ENCODE results near the gene SPRED2.

Gene SPRED2

DNA sequence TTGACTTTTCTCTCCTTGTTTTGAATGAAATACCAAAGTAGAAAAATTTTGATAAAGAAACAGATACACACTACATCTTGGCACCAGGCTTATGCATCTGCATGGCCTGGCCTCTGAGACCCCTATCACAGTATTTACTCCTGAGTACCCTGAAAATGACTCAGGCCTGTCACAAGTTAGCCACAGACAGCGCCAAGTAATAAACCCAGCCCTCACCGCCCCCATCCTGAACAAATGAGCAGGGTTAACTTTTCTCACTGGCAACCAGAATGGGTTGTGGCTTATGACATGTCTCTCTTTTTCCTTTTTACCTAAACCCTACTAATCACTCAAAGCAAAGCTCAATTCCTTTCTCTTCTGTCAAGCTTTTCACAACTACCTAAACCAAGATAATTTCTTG lies 35.3 kb downstream of the SPRED2 start:
- Histone ChIP-seq H3K79me2 (peaks cover 66% of the 10 kb centered on the region), H2AFZ (no peak overlapping the region), H3K4me2 (ENCODE audit: low read length) (no peak overlapping the region), H3K4me1 (peaks cover 8% of the 10 kb centered on the region), H3K27ac (no peak overlapping the region), H3K36me3 (ENCODE audit: control insufficient read depth, insufficient read depth, low read length) (no peaks in the 10 kb centered on the region), H3K9me3 (ENCODE audit: control insufficient read depth, low read length) (no peaks in the 10 kb centered on the region), H3K27me3 (ENCODE audit: control insufficient read depth, insufficient read depth, low read length) (no peaks in the 10 kb centered on the region), H3K4me3 (ENCODE audit: low read depth, low read length) (no peak overlapping the region), H3K9ac (no peak overlapping the region)
- TF ChIP-seq, protein P1, sequence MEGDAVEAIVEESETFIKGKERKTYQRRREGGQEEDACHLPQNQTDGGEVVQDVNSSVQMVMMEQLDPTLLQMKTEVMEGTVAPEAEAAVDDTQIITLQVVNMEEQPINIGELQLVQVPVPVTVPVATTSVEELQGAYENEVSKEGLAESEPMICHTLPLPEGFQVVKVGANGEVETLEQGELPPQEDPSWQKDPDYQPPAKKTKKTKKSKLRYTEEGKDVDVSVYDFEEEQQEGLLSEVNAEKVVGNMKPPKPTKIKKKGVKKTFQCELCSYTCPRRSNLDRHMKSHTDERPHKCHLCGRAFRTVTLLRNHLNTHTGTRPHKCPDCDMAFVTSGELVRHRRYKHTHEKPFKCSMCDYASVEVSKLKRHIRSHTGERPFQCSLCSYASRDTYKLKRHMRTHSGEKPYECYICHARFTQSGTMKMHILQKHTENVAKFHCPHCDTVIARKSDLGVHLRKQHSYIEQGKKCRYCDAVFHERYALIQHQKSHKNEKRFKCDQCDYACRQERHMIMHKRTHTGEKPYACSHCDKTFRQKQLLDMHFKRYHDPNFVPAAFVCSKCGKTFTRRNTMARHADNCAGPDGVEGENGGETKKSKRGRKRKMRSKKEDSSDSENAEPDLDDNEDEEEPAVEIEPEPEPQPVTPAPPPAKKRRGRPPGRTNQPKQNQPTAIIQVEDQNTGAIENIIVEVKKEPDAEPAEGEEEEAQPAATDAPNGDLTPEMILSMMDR (IDR thresholded peaks at IDR 0.05): no peak

DNA sequence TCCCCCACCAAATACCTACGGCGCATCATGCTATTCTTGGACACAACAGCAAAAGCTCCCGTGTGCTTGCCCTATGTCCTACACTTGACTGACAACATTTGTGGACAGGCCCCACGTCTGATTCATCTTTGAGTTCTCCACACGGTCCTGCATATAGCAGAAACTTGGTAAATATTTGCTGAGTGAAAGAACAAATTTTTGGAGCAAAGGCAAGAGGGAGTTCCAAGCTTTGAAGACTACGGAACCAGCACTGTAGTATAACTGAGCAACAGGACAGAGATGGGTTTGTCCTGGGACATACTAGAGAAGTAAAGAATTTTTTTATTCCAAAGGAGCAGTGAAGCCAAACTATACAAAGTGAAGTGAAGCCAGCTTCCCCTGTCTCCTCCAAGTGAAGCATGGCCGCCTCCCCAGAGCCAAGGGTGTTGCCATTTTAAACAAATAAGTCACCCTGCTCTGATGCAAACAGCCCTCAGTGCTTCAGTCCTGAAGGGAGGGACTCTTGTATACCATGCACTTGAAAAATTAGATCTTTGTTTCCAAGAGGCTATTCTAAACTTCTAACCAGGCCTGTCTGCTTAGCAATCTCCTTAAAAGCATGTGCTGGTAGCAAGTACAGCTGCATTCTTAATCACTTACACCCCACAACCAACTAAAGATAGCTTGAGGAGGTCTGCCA lies 35.9 kb downstream of the SPRED2 start:
- Histone ChIP-seq H3K4me1 (peaks cover 8% of the 10 kb centered on the region), H3K9me3 (ENCODE audit: control insufficient read depth, low read length) (no peaks in the 10 kb centered on the region), H3K27ac (no peak overlapping the region), H3K79me2 (peaks cover 66% of the 10 kb centered on the region), H3K4me2 (ENCODE audit: low read length) (no peak overlapping the region), H3K36me3 (ENCODE audit: control insufficient read depth, insufficient read depth, low read length) (no peaks in the 10 kb centered on the region), H3K9ac (no peak overlapping the region), H3K27me3 (ENCODE audit: control insufficient read depth, insufficient read depth, low read length) (no peaks in the 10 kb centered on the region), H3K4me3 (ENCODE audit: low read depth, low read length) (no peak overlapping the region), H2AFZ (no peak overlapping the region)
- TF ChIP-seq, protein P1 (IDR thresholded peaks at IDR 0.05): no peak

DNA sequence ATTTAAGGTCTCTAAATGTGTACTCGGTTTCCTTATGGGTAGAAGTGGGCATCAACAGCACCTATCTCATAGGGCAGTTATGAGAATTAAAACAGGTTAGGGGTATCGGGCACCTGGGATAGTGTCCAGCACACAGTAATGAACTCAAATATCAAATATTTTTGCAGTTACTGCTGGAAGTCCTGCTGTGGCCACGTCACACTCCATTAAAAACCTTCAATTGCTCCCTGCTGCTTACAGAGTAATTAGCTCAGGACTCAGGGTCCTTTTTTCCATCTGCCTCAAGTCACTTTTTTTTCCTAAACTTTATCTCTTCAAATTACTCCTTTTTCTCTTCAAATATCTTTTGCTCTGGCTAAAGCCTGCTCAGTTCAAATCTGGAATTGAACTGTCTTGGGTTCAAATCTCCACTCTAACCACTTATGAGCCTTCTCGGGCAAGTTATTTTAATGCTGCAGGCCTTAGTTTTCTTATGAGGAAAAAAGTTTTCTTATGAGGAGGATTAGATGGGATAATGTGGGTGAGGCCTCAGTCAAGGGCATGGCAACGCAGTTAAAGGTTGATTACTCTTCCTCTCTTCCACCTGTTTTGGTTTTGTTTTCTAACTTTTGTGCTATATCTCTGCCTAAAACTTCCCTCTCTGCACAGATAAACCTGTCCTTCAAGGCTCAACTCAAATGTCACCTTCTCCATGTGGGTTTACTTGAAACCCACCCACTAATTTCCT lies 36.6 kb downstream of the SPRED2 start:
- no peak overlapping the region for H3K9ac ChIP-seq
- no peak overlapping the region for H3K27ac ChIP-seq
- no peak overlapping the region for H3K4me2 ChIP-seq (ENCODE audit: low read length)
- no peaks in the 10 kb centered on the region for H3K9me3 ChIP-seq (ENCODE audit: control insufficient read depth, low read length)
- H3K79me2 ChIP-seq: peaks cover 60% of the 10 kb centered on the region
- no peak overlapping the region for H2AFZ ChIP-seq
- no peaks in the 10 kb centered on the region for H3K27me3 ChIP-seq (ENCODE audit: control insufficient read depth, insufficient read depth, low read length)
- peaks cover 8% of the 10 kb centered on the region for H3K4me1 ChIP-seq
- no peak overlapping the region for H3K4me3 ChIP-seq (ENCODE audit: low read depth, low read length)
- no peaks in the 10 kb centered on the region for H3K36me3 ChIP-seq (ENCODE audit: control insufficient read depth, insufficient read depth, low read length)
- TF ChIP-seq, protein P1 (IDR thresholded peaks at IDR 0.05): no peak

DNA sequence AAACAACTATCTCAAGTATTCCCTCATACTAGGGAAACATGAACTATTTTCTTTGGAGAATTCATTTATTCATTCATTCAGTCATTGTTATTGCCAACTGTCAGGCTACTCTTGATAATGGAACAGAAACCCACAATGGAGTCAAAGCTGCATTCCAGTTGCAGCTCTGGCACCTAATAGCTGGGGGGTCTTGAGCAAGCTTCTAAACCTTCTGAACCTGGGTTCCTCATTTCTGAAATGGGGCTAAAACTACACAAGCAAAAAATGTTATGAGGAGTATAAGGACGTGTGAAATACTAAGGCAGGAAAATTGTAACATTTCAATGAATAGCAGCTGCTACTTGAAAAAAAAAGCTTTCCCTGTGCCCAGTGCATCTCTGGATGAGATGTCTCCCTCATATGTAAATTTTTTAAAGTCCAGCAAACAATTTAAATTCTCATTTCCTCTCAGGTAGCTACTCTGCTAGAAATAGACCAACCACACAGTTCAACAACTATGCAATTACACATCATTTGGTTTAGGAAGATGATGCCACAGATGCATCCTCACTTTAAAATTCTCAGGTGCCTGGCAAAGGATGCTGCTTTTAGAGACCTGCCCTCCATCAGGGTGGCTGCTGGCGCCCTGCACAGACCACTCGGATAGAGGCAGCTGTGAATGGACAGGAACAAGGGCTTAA lies 38.5 kb downstream of the SPRED2 start:
- H3K36me3 ChIP-seq (ENCODE audit: control insufficient read depth, insufficient read depth, low read length): no peaks in the 10 kb centered on the region
- no peak overlapping the region for H3K4me3 ChIP-seq (ENCODE audit: low read depth, low read length)
- no peak overlapping the region for H2AFZ ChIP-seq
- H3K79me2 ChIP-seq: peaks cover 59% of the 10 kb centered on the region
- no peaks in the 10 kb centered on the region for H3K9me3 ChIP-seq (ENCODE audit: control insufficient read depth, low read length)
- H3K4me2 ChIP-seq (ENCODE audit: low read length): no peak overlapping the region
- H3K9ac ChIP-seq: no peak overlapping the region
- TF ChIP-seq, protein P1 (IDR thresholded peaks at IDR 0.05): no peak
- no peak overlapping the region for H3K27ac ChIP-seq
- H3K27me3 ChIP-seq (ENCODE audit: control insufficient read depth, insufficient read depth, low read length): no peaks in the 10 kb centered on the region
- peaks cover 8% of the 10 kb centered on the region for H3K4me1 ChIP-seq

Data from parathyroid adenoma (tissue), 2 donors.